ENCODE measurements around the gene NOX5.
"Not testable (repeated sequence)": the region's sequence is repeated elsewhere in the genome, so short reads cannot be mapped to it uniquely, and the experiment has no call there.

The NOX5 gene

GRCh38 chr15:69014454-69014853 lies at the start of gene NOX5:
TSS of gene NOX5 (plus strand) at chr15:69014695. CDS start at chr15:69014736, 41 bp downstream.
- DNase-seq: no peak

- no peak for DNase-seq
These were observed 47.5 kb upstream of the NOX5 start for GRCh38 chr15:68966996-68967395.

DNA sequence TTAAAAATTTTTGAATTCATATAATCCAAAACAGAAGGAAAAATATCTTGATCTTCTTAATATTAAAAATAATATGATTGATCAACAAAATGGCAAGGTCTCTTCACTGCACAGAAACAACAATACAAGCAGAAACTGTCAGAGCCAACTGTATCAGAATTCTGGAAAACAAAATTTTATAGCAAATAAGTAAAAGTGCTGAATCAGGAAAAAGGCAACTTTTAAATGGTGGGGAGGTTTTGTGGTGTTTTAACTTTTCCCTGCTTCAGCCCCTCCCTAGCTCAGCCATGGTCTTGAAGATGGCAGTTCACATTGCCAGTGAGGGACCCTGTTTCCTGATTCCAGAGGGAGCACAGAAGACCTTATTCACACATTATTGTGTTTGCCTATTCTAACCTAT lies 46.5 kb upstream of the NOX5 start:
- DNase-seq: no peak

DNA sequence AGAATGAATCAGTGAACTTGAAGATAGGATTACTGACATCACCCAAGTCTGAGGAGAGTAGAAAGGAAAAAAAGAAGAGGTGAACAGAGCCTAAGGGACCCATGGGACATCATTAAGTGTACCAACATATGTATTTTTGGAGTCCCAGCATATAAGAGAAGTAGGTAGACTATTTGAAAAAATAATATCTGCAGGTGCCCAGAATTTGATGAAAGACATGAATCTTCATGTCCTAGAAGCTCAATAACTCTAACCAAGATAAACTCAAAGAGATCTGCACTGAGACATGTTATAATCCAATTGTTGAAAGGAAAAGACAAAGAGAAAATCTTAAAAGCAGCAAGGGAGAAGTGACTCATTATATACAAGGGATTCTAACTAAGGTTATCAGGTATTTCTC lies 45.2 kb upstream of the NOX5 start:
- DNase-seq: no peak

DNA sequence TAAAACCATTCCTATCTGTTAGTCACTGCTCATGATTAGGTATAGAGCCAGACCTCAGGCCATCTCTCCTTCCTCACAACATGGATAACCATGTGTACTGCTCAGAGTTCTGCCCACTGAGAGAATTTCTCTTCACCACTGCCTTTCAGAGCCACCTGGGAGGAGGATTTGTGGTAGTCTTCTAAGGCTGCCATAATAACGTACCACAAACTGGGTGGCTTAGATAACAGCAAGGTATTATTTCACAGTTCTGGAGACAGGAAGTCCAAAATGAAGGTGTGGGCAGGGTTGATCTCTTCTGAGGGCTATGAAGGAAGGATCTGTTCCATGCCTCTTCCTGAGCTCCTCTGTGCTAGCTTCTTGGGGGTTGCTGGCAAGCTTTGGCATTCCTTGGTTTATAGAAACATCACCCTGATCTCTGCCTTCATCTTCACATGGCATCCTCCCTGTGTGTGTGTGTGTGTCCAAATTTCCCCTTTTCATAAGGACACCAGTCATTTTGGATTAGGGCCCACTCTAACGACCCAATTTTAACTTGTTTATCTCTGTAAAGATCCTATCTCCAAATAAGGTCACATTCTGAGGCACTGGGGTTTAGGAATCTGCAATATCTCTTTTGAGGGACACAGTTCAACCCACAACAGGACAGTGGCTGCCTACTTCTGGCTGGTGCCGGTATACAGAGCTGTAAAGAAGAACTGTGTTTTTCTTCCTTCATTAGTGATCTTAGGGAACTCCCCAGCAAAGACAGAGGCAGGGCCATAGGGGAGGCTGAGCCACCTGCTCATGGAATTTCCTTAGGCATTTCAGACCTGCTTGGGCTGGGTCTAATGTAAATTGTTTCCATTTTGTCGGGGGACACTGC lies 42.1 kb upstream of the NOX5 start:
- no peak for DNase-seq

DNA sequence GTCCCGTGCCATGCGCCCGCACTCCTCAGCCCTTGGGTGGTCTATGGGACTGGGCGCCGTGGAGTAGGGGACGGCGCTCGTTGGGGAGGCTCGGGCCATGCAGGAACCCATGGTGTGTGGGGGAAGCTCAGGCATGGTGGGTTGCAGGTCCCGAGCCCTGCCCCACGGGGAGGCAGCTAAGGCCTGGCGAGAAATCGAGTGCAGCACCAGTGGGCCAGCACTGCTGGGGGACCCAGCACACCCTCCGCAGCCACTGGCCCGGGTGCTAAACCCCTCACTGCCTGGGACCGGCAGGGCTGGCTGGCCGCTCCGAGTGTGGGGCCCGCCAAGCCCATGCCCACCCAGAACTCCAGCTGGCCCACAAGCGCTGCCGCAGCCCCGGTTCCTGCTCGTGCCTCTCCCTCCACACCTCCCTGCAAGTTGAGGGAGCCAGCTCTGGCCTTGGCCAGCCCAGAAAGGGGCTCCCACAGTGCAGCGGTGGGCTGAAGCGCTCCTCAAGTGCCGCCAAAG lies 38.8 kb upstream of the NOX5 start:
- DNase-seq: not testable (repeated sequence)

GRCh38 chr15:68977426-68977825 lies 37.1 kb upstream of the NOX5 start:
- DNase-seq: not testable (repeated sequence)

- DNase-seq: no peak
These were observed 35.5 kb upstream of the NOX5 start for GRCh38 chr15:68979006-68979405.

DNA sequence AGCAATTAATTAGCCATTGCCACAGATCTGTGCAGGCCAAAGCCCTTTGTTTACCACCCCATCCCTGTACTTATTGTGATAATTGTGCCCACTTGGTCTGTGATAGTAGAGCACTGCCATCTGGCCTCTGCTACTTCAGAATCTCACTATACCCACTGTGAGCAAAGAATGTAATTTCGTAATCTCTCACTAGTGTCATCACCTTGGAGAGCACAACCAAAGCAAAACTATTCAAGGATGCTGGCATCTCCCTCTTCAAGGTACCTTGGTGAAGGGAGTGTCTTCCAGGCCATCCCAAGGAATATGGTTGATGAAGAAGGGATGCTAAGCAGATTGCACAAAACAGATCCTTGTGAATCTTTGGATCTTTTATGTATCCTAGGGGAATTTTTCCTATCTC lies 34.7 kb upstream of the NOX5 start:
- no peak for DNase-seq

DNA sequence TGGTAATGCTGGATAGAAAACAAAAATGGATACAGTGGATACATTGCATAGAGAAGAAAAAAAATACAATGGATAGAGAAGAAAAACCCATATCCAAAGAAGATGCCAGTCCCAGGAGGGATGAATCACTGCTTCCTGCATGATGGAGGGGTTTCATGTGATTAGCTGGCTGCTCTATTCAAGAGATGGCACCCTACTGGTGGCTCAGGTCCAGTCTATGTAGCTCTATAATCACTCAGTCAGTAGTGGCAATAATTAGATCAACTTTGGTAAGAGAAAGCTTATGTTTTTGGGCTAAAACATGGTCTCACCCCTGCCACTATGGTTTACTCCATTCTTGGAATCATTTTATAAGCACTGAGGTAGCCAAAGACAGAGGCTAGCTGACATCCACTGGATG lies 33.7 kb upstream of the NOX5 start:
- DNase-seq: no peak

- no peak for DNase-seq
These were observed 32.6 kb upstream of the NOX5 start for GRCh38 chr15:68981941-68982340.

GRCh38 chr15:68982976-68983563 lies 31.4 kb upstream of the NOX5 start:
- no peak for DNase-seq

- DNase-seq: no peak
These were observed 30.5 kb upstream of the NOX5 start for GRCh38 chr15:68983961-68984481.

DNA sequence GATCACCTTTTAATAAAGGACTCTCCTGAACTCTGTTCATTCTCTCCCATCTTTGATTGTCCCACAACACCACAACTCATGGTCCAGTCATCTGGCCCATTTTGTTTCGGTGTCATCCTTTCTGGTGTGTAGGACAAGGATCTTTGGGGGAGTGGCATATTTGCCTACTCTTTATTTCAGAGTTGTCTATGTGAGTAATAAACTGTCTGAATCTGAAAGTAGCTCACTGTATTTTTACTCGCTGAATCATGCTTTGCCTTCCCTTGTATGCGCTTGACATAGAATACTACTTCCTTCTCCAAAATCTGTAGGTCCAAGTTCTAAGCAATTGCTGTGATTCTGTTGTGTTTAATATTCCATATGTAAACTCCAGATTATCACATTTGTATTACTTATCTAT lies 29.9 kb upstream of the NOX5 start:
- DNase-seq: no peak

GRCh38 chr15:68985361-68985891 lies 29.1 kb upstream of the NOX5 start:
- no peak for DNase-seq

DNA sequence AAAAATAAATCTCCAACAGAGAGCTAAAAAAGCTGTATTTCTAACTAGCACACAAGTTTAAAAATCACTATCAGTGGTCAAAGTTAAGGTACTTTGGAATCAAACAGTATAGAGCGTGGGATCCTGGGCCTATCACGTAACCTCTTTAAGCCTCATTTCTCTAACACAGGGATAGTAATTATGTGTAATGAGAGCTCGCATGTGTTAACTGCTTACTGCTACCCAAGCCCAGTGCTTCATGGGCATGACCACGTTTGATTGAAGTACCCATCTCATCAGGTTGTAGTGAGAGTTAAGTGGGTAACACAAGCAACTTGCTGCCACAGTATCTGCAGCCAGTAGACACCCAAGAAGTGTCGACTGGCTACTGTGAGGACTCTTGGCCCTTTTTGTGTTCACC lies 28.2 kb upstream of the NOX5 start:
- DNase-seq: peak; percentile 9

- DNase-seq: no peak
These were observed 27.4 kb upstream of the NOX5 start for GRCh38 chr15:68987120-68987519.

DNA sequence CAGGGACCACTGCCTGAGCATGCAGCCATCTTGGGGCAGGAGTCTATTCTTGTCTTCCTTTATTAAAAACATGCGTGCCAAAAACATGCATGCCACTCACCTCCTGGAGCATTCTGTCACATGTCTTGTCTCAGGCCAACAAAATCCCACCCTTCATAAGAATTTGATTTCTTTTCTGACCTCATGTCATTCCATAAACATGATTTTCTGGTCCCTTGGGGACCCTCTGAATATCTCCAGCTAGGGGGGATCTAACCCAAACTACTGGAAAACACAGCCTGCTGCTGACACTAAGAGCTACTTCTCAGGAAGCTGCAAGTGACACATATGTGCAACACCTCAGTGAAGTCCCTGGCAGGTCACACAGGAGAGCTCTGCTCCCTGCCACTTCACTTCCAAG lies 26.8 kb upstream of the NOX5 start:
- DNase-seq: no peak

DNA sequence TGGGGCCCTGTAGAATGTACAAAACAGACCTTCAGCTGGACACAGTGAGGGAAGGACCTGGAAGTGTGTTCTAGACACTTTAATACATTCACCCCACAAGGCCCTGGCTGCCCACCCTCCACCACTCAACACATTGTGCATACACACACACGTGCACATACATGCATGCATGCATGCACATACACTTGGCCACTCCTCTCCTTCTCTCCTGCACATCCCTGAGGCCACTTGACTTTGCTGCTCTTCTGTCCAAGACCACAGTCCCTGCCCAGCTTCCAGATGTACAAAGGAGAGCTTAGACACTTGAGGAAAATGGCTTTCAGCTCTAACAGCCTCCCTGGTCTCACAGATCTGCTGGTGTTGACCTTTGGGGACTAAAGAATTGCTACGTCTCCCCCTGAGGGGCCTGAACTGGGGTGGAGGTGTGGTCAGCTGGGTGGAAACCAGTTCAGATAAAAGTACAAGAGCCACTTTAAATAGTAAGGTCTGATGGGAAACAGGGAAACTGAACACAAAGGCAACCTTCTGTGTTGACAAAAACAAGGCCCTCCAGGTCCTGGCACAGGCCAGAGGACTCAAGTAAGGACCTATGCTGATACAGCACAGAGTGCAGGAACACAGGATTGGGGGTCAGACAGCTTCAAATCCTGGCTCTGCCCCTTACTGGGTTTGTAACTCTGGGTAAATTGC lies 24.8 kb upstream of the NOX5 start:
- DNase-seq: no peak

GRCh38 chr15:68990231-68990991 lies 24.1 kb upstream of the NOX5 start:
- no peak for DNase-seq

DNA sequence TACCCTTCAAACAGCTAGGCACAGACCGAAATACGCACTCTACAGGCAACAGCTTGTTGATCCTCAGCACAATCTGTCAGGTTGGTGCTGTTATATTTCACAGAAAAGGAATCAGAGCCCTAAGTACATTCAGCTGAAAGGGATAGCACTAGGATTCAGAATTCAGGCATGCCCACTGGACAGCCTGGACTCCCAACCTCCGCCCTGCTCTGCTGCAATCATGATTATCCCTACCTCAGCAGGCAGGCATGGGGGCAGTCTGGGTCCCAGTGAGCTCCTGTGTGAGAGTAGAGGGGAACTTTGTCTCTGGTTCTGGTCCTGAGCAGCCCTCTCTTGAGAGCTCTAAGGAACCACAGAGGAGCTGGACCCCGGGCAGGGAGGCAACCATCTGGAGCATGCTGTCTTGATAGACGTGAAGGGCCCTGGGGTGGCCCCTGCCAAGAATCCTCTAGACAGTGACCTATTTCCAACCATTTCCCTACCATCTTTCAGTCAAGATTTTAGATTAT lies 23.4 kb upstream of the NOX5 start:
- no peak for DNase-seq

DNA sequence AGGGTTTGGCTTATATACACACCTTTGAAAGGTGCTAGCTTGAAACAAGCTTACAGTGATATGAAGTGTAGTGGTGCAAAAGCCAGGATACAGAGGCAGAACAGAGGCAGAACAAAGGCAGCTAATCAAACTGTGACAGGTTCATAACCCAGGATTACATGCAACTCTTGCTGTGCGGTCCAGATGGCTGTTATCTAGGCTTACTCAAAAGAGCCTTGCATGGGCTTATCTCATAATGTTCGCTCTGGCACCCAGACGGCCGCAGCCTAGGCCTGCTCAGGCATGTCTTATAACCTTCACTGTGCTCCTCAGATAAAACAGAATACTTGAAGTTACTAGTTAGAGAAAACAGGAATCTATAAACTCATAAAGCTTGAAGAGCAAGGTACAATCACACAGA lies 22.8 kb upstream of the NOX5 start:
- DNase-seq: peak; percentile 49

Measured in NCI-H1105 treated with DMSO at 0.1 percent for 48 hours (cell line).